GM18870 (cell line): ENCODE results near the gene SIRT3.

Experiments used
- ATAC-seq: cut with Tn5 transposase; IDR thresholded peaks from one replicate; pipeline ENCODE4 v1.9.1; 2021; ENCODE audit warnings: moderate library complexity; ENCODE audit not compliant: unreplicated experiment

Gene SIRT3

DNA sequence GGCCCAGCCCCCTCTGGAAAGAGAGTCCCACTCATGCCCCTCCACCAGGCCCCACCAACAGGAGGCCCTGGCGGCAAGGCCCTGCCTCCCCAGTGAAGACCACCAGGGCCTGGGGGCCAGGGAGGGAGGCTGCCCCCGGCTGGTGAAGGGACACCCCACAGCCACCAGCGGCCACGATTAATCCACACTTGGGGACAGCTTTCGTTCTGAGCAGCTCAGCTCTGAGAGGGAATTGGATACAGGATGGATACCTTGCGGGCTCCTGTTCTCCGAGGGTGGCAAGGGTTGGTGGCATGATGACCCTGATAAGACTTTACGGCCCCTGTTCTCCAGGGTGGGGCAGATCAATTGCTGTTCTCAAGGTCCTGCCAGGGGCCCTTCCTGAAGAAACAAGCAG is 35.2 kb upstream of the SIRT3 start:
- no peak for ATAC-seq

DNA sequence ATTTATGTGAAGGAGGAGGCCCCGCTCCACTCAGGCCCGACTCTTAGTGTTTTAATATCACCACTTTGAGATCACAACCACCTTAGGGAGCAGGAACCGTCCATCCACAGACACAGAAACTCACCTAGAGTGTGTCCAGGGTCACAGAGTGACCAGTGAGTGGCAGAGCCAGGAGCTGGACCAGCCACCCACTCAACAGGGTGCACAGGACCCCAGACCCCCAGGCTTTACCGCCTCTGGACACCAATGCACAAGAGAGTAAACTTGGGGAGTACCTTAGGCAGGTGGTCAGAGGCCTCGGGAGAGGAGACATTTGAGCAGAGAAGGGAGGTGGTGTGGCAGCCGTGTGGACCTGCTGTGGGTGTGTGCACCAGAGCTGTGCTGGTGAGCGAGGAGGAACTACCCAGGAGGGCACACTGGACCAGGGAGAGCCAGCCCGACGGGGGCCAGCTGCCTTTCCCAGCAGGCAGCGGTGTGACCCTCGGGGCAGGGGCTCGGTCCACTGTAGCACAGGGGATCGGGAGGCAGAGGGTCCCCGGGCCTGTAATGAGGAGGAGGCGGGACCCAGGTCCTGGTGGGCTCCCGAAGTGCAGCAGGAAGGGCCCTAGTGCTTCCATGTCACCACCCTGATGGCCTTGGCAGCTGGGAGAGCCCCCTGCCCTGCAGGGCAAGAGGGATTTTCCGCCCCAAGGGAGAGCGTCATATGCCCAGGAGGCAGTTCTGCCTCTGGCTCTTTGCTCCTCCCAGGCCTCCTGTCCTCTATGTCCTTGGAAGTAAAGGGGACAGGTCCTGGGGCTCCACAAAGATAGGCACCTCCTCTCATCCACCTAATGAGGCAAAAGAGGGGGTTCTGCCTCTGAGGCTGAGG is 34.5 kb upstream of the SIRT3 start:
- ATAC-seq = no peak

DNA sequence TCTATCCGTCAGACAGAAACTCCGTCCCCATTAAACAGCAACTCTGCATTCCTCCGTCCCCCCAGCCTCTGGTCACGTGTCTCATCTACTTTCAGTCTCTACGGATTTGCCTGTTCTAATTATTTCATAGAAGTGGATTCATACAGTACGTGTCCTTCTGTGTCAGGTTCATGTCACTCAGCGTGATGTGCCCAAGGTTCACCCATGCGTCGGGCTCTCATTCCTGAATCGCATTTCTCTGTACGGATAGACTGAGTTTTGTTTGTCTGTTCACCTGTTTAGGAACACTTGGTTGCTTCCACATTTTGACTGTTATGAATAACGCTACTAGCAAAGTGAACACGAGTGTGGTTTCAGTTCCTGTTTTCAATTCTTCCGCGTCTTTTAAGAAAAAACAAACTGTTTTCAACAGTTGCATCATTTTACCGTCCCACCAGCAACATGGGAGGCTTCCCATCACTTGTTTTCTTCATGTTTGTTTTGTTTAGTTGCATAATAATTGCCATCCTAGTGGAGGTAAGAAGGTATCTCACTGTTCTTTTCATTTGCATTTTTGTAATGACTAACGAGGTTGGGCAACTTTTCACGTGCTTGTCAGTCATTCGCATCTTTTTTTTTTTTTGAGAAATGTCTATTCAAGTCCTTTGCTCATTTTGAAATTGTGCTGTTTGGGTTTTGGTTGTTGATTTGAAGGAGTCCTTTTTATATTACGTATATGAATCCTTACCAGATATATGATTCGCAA is 33.2 kb upstream of the SIRT3 start:
- ATAC-seq = peak; percentile 83

DNA sequence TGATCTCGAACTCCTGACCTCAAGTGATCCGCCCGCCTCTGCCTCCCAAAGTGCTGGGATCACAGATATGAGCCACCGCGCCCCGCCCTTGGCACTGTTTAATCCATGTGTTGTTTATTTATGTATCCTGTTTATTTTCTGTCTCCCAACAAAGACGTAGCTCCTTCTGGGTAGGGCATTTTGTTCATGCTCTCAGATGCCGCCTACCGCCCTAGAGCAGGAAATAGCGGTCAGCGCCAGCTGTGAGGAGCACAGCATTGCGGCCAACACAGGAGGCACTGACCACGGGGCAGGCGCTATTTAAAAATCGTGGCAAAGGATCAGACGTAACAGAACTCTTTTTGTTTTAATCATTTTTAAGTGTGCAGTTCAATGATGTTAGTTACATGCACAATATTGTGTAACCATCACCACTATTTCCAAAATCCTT is 32.6 kb upstream of the SIRT3 start:
- ATAC-seq = peak; percentile 33

DNA sequence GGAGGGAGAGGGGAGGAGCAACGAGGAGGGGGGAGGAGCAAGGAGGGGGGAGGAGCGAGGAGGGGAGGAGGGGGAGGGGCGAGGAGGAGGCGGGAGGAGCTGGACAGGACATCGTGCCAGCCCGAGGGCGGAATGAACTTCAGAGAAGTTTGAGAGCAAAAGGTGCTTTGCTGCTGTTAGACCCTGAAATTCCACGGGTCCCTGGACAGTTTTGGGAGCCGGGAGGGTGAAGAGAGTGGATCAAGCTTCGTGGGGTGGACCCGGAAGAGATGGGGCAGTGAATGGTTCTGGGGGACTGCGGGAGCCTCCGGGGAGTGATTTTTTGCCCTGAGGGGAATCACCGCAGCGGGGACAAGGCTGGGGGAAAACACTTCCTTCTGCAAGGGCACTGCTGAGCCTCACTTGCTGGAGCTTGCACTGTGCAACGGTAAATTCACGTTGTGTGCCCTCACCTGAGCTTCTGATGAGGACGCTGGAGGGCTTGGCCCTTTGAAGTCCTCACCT is 31.4 kb upstream of the SIRT3 start:
- no peak for ATAC-seq

DNA sequence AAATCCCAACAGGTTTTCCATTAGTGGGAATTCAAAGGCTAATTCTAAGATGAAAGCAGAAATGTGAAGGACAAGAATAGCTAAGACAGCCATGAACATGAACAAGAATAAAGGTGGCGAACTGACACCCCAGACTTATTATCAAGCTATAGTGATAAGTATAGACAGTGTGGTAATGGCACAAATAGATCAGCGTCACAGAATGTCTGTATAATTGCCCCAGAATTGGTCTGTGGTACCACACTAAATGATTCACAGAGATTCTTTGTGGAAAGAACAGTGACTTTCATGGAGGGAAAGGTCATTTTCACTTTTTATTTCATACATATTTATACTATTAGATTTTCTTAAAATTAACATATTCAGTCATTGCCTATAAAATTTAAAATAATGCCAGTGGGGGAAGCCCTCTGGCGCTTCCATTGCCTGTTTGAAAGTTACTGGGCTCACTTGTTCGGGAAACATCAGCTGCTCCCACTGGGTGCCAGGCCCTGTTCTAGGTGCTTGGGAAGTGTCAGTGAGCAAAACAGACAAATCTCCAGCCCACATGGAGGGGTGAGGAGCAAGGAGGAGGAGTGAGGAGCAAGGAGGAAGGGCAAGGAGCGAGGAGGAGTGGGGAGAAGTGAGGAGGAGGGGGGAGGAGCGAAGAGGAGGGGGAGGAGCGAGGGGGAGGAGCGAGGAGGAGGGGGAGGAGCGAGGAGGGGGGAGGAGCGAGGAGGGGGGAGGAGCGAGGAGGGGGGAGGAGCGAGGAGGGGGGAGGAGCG is 30.7 kb upstream of the SIRT3 start:
- no peak for ATAC-seq

DNA sequence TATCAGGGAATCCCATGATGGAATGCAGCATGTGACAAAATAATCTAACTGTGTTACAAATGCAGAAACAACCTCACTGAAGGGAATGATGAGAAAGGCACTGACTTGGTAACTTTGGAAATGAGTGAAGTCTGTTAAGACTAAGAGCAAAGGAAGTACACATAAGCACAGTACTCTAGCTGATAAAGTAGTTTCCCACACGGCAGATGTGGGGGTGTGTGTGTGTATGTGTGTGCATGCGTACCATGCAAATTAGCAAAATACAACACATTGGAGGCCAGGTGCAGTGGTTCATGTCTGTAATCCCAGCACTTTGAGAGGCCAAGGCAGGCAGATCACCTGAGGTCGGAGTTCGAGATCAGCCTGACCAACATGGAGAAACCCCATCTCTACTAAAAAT is 25.5 kb upstream of the SIRT3 start:
- ATAC-seq = no peak

DNA sequence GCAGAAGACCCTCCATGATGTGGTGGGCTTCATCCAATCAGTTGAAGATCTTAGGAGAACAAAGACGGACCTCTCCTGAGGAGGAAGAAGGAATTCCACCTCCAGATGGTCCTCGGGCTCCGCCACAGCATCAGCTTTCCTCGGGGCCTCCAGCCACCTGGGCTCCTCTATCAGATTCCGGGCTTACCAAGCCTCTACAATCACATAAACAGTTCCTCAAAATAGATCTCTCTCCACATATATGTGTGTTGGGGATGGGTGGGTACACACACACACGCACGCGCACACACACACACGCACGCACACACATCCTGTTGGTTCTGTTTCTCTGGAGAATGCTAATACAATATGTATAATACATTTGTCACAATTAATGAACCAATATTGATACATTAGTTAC is 23.3 kb upstream of the SIRT3 start:
- no peak for ATAC-seq

DNA sequence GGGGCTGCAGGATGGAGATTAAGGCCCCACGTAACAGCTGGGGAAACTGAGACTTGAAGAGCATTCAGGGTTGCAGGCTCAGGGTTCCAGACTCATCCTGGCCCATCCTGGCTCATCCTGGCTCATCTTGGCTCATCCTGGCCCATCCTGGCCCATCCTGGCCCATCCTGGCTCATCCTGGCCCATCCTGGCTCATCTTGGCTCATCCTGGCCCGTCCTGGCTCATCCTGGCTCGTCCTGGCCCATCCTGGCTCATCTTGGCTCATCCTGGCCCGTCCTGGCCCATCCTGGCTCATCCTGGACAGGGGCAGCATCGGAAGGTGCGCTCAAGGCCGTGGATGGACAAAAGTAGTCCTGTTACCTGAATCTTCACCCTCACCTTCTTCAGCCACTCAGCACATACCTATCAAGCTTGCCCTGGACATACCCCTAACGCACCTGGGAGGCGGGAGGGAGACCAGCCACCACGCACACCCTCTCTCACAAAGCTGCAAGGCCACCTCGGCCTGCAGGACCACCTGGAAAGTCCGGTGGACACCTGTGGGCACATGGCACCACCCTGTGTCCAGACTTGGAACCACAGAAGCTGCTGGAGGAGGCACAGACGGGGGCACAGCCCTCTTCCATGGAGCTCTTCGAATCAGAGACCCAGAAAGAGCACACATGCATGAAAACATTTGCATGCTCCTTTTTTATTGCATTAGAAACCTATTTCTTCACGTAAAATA is 21.8 kb upstream of the SIRT3 start:
- no peak for ATAC-seq

DNA sequence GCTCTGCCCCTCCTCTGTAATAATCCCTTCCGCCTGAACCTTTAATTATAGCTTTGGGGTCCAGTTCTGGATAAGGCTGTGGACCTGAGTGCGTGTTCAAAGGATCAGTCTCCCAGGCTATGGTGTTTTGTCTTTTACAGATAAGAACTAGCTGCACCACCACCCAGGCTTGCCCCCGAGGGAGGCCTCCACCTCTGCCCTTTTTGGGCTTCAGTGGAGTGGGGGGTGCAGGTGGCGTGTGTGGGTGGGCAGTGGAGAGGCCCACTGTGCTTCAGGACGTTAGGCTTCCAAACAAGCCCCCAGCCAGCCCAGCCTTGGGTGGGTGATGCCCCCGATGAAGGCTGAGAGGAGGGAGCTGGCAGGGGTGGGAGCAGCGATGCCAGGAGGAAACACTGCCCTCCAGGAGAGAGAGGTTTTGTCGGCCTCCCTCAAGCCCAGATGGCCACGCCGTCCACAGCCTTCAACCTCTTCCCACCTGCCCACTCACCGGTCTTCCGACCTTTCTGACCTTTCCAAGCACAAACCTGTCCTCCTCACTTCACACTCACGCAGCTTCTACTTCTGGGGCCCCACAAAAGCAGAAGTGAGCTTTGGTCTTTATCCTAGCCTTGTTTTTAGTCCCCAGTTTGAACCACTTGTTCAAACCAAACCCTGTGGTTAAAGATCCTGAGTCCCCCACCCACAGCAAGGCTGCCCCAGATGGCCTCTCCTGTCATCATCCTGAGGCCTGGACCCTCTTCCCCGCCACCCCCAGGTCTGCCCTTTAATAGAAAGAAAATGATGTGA is 21.0 kb upstream of the SIRT3 start:
- ATAC-seq = no peak

DNA sequence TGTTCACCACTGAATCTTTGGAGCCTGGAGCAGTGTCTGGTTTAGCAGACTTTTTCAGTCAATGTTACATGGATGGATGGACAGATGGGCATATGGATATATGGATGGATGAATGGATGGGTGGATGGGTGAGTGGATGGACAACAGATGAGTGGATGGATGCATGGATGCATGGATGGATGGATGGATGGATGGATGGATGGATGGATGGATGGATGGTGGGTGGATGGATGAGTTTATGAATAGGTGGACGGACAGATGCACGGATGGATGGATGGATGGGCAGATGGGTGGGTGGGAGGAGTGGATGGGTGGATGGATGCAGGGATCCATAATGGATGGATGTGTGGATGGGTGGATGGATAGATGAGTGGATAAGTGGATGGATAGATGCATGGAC is 19.7 kb upstream of the SIRT3 start:
- no peak for ATAC-seq

DNA sequence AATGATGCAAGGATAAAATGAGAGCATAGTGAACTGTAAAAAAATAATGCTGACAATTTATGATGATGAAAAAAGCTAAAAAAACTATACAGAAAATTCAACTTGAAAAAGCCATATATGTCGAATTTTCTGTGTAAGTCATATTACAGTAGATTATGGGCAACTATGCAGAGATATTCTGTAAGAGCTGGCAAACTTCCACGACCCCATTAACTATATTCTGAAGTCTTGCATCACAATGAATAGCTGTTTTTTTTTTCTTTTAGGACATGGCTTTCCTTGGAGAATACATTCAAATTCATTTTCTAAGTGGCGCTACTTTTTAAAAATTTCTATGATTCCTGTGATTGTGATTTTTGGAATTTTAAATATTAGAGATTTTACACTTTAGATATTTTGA is 19.0 kb upstream of the SIRT3 start:
- ATAC-seq = no peak

DNA sequence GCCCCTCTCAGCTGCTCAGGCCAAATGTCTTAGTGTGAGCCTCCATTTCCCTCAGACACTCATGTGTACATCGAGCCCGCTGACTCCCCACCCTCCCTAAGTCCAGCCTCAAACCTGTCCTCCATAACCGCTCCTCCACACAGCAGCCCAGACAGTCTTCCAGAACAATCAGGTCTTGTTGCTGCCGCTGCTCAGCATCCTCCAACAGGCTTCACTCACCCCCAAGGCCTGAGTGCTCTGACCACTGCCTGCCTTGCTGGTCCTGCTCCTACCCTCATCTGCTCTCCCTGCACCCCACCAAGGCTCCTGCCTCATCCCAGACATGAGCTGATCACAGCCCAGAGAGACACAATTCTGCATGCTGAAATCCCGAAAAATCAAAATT is 17.7 kb upstream of the SIRT3 start:
- ATAC-seq = no peak

DNA sequence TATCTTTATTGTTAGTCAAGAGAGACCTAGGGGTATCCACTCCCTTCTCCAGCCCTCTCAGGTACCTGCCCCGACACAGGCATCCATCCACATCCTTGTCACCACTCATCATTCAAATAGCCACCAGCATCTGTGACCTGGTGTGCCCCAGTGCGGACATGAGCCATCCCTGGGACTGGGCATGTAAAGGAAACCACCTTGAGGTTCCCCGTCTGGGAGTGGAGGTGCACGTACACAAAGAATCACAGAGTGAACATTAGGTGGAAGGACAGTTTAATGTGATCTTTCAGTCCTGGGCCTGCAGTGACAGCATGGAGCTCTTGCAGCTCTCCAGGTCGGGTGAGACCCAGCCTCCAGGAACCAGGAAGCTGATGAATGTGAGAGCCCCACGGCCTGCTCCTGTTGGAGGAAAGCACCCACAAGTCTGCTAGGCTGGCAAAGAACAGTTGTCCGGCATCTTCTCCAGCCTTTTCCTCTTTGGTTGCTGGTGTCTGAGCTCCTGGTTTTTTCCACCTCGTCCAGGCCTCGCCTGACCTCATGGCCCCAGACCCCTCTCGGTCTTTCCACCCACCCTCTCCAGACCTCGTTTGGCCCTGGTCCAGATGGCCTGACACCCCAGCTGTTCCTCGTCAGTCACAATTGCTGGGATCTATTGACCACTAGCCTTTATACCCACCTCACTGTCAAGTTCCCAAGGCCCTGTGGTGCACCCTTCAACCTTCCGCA is 17.2 kb upstream of the SIRT3 start:
- ATAC-seq = no peak

DNA sequence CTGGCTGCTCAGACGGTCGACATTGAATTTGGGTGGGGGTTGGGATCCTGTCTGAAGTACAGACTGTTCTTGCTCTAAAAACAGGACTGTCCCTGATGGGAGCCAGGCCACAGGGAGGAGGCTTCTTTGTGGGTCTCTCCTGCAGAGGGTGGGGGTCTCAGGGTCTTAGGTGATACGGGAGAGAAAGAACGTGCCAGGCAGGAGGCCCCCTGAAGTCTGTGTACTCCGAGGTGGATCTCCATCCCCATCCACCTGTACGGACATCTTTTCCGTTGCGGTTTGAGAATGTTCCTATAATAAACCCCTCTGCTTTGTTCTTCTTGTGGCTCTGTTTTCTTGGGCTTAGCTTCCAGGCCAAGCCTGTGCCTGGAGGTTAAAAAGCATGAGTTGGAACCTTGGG is 16.5 kb upstream of the SIRT3 start:
- no peak for ATAC-seq

DNA sequence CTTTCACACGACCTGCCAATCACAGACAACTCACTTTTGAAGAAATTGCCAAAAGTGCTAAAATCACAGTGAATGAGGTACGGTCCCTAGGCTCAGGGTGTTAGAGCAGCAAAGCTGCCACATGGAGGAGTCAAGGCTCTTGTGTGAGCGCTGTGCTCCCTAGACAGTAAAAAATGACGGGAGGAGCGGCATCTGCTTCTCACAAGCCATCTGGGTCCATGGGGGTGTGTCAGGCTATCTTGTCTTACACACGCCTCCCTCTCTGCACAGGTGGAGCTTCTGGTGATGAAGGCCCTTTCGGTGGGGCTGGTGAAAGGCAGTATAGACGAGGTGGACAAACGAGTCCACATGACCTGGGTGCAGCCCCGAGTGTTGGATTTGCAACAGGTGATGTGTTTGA is 15.4 kb upstream of the SIRT3 start:
- no peak for ATAC-seq

DNA sequence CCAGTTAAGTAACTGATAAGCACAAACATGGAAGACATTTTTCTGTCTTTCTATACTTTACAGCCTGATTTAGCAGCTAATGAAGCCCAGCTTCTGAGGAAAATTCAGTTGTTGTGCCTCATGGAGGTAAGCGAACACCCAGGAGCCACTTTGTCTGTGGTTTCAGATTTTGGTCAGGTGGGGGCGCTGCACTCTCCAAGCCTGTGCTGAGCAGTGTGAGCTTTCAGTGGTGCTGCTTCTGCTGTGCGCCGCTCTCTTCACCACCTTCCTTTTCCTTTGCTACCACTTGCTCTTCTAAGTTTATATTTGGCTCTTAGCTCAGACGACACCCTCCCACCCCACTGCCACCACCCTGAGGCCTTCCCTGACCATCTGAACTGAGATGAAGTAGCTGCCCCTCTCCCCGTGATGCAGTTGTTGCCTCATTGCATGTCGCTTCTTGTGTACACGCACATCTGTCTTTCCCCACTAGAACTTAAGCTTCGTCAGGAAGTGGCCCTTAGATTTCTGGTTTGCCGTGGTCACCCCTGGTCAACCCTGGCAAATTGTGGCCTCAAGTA is 14.7 kb upstream of the SIRT3 start:
- no peak for ATAC-seq

DNA sequence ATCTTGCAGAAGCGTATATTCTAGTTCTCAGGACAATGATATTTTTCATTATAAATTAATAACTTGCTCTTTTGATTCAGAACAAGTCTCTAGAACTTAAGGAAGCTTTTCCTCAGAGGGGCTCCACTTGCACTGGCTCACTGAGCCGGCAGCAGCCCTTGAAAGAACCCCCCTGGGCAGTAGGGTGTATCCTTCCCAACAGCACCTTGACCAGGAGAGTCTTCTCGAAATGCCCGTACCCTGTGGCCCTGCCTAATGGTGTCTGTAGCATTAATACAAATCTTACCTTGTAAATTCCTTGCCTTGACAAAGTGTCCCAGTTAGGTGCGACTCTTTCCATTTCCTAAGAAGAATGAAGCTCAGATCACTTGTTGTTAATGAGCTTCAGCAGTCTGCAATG is 14.1 kb upstream of the SIRT3 start:
- ATAC-seq = no peak

DNA sequence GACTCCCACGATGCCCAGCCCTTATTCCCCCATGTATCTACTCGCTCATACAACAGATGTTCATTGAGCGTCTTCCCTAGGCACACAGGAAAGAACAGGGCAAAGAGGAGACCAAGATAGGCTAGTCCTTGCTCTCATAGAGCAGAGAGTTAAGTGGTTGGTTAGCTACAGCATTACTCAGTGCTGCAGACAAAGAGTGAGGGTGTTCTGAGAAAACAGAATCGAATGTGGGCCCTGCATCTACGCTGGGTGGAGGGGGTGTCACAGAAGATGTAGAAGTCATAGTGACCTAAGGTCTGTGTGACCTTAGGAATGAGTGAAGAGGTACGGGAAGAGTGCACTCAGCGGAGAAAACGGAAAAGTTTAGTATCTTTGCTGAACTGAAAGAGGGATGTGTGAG is 12.9 kb upstream of the SIRT3 start:
- ATAC-seq = no peak
